Endodermal cell (in vitro differentiated cells): Measurements from ENCODE around the gene SBNO2. TPM values are rescaled to one million over a fixed set of nuclear protein-coding genes. Genes with fewer than 3 reads are reported as not detected.

Experiments
- DNase-seq: peaks from one replicate; pipeline ENCODE4 v3.0.0-alpha.2; 2017
- H3K27ac ChIP-seq: 2 replicates; pipeline ENCODE4 v1.5.1; 2013; ENCODE audit warnings: mild to moderate bottlenecking, low read depth, low read length, moderate library complexity
- H3K27me3 ChIP-seq: 2 replicates; pipeline ENCODE4 v1.6.1; 2013; ENCODE audit warnings: mild to moderate bottlenecking, low read length, moderate library complexity; ENCODE audit not compliant: insufficient read depth, control insufficient read depth, poor library complexity, severe bottlenecking
- H3K36me3 ChIP-seq: 2 replicates; pipeline ENCODE4 v1.7.0; 2013; ENCODE audit warnings: mild to moderate bottlenecking, low read length, moderate library complexity; ENCODE audit not compliant: control insufficient read depth, insufficient read depth
- H3K4me1 ChIP-seq: one replicate; pipeline ENCODE4 v1.7.0; 2013; ENCODE audit warnings: low read length; ENCODE audit not compliant: control insufficient read depth, insufficient read depth
- H3K4me3 ChIP-seq: 2 replicates; pipeline ENCODE4 v1.5.1; 2013; ENCODE audit warnings: mild to moderate bottlenecking, low read length, moderate library complexity
- H3K9ac ChIP-seq: 2 replicates; pipeline ENCODE4 v1.6.1; 2013; ENCODE audit warnings: mild to moderate bottlenecking, low read length, moderate library complexity; ENCODE audit not compliant: poor library complexity, severe bottlenecking; ENCODE audit errors: extremely low read depth
- H3K9me3 ChIP-seq: 2 replicates; pipeline ENCODE4 v1.6.1; 2013; ENCODE audit warnings: mild to moderate bottlenecking, low read length, moderate library complexity; ENCODE audit not compliant: control insufficient read depth
- H3K27ac Mint-ChIP-seq: 2 replicates; pipeline ENCODE4 v1.8.0; 2020; ENCODE audit warnings: mixed read lengths
- H3K27me3 Mint-ChIP-seq: 2 replicates; pipeline ENCODE4 v1.8.0; 2021; ENCODE audit warnings: mild to moderate bottlenecking, mixed read lengths; ENCODE audit not compliant: insufficient read depth
- H3K36me3 Mint-ChIP-seq: 2 replicates; pipeline ENCODE4 v1.8.0; 2020; ENCODE audit warnings: low read depth, mixed read lengths
- H3K4me1 Mint-ChIP-seq: 2 replicates; pipeline ENCODE4 v1.8.0; 2020; ENCODE audit warnings: mixed read lengths
- H3K4me3 Mint-ChIP-seq: 2 replicates; pipeline ENCODE4 v1.8.0; 2020; ENCODE audit warnings: mild to moderate bottlenecking, moderate library complexity, mixed read lengths
- H3K9me3 Mint-ChIP-seq: 2 replicates; pipeline ENCODE4 v1.8.0; 2020; ENCODE audit warnings: mild to moderate bottlenecking, mixed read lengths
- CTCF ChIP-seq: fragments of 200-600 bp; sonication (generic); conservative IDR thresholded peaks from 2 replicates; pipeline ENCODE4 v1.5.0; 2021; ENCODE audit warnings: antibody characterized with exemption, mild to moderate bottlenecking
- WGBS, 2 experiments: methylation state at CpG; one replicate each; pipeline versions ENCODE4 v1.1.5 to v1.1.7; 2013; ENCODE audit warnings: missing lambda C conversion rate in 2 of 2, mixed read lengths in 1 of 2; ENCODE audit not compliant: insufficient coverage in 1 of 2, insufficient read length in 1 of 2; 5-methylcytosine and 5-hydroxymethylcytosine counted together
- total RNA-seq, 2 donors: library from RNA; stranded (reverse); fragmentation: NEBNext Ultra II Directional in 1 of 2; extraction: Animal tissue kit (Norgen Biotek cat#: 25700) in 1 of 2; gene quantifications; 2 replicates in 1 of 2; 3 replicates in 1 of 2; pipeline ENCODE4 v1.2.1, GENCODE V29; 2021

SBNO2 gene
- total RNA-seq, 2 donors from 2014 or later = 43.3 to 50.4 TPM

GRCh38 chr19:1062387-1063029 lies 111.6 kb downstream of the SBNO2 start:
- TF ChIP-seq CTCF = no peak
- peaks cover 6% of the 10 kb centered on the region for H3K9me3 ChIP-seq
- H3K27ac ChIP-seq = no peak overlapping the region
- Mint-ChIP-seq H3K9me3 (no peaks in the 10 kb centered on the region), H3K4me3 (peak overlapping the region; percentile 40), H3K27ac (peak overlapping the region; percentile 75), H3K27me3 (peaks cover 21% of the 10 kb centered on the region), H3K4me1 (peaks cover 5% of the 10 kb centered on the region), H3K36me3 (peaks cover 8% of the 10 kb centered on the region)
- H3K27me3 ChIP-seq = peaks cover 30% of the 10 kb centered on the region
- H3K4me1 ChIP-seq = peaks cover 5% of the 10 kb centered on the region
- no peak overlapping the region for H3K4me3 ChIP-seq
- no peak overlapping the region for H3K9ac ChIP-seq
- peaks cover 14% of the 10 kb centered on the region for H3K36me3 ChIP-seq
- DNase-seq = peak; percentile 60
- 86 to 88% methylated on average over 14 to 15 of the region's 17 CpGs for WGBS, 2 experiments

- Histone ChIP-seq H3K9ac (no peak overlapping the region), H3K27me3 (peaks cover 25% of the 10 kb centered on the region), H3K4me1 (peaks cover 5% of the 10 kb centered on the region), H3K9me3 (peaks cover 11% of the 10 kb centered on the region), H3K36me3 (peaks cover 17% of the 10 kb centered on the region), H3K27ac (no peak overlapping the region), H3K4me3 (no peak overlapping the region)
- WGBS, 2 experiments = 94 to 96% methylated on average over 17 to 20 of the region's 20 CpGs
- H3K9me3 Mint-ChIP-seq = no peaks in the 10 kb centered on the region
- no peak for DNase-seq
- H3K36me3 Mint-ChIP-seq = peaks cover 12% of the 10 kb centered on the region
- H3K4me3 Mint-ChIP-seq = peak overlapping the region; percentile 40
- peaks cover 5% of the 10 kb centered on the region for H3K4me1 Mint-ChIP-seq
- peaks cover 20% of the 10 kb centered on the region for H3K27me3 Mint-ChIP-seq
- no peak for TF ChIP-seq CTCF
- H3K27ac Mint-ChIP-seq = peak overlapping the region; percentile 75
Observed at GRCh38 chr19:1061987-1062386, 112.1 kb downstream of the SBNO2 start.

DNA sequence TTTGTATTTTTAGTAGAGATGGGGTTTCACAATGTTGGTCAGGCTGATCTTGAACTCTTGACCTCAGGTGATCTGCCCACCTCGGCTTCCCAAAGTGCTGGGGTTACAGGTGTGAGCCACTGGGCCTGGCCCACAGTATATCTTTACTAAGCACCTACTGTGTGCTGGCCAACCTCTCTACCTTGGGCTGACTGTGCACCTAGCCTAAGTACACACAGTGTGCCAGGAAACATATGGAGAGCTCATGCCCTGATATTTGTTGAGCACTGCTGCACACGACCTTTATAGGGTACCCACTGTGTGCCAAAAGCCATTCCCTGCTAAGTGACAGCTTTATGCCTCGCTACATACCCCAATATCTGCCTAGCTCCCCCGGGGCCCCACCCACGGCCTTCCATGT lies 113.4 kb downstream of the SBNO2 start:
- Mint-ChIP-seq H3K27me3 (peaks cover 10% of the 10 kb centered on the region), H3K27ac (no peak overlapping the region), H3K9me3 (no peaks in the 10 kb centered on the region), H3K4me3 (no peak overlapping the region), H3K36me3 (peaks cover 22% of the 10 kb centered on the region), H3K4me1 (peaks cover 5% of the 10 kb centered on the region)
- H3K27ac ChIP-seq = no peak overlapping the region
- no peak for DNase-seq
- no peak for TF ChIP-seq CTCF
- peaks cover 30% of the 10 kb centered on the region for H3K36me3 ChIP-seq
- 85 to 86% methylated on average over 5 of the region's 5 CpGs for WGBS, 2 experiments
- no peak overlapping the region for H3K9ac ChIP-seq
- H3K27me3 ChIP-seq = peaks cover 12% of the 10 kb centered on the region
- no peaks in the 10 kb centered on the region for H3K4me1 ChIP-seq
- H3K4me3 ChIP-seq = no peak overlapping the region
- H3K9me3 ChIP-seq = peaks cover 18% of the 10 kb centered on the region
